Parathyroid adenoma (tissue), 2 donors: ENCODE measurements around the gene KRIT1.

Experiments used
- H2AFZ ChIP-seq: fragments of 300-600 bp; sonication (generic); one replicate; pipeline ENCODE4 v1.7.0; 2017; ENCODE audit warnings: antibody characterized with exemption, mild to moderate bottlenecking
- H3K27ac ChIP-seq: fragments of 300-600 bp; sonication (generic); one replicate; pipeline ENCODE4 v1.7.0; 2017
- H3K27me3 ChIP-seq: fragments of 300-600 bp; sonication (generic); one replicate; pipeline ENCODE4 v1.7.0; 2017; ENCODE audit warnings: low read length; ENCODE audit not compliant: control insufficient read depth, insufficient read depth
- H3K36me3 ChIP-seq: fragments of 300-600 bp; sonication (generic); one replicate; pipeline ENCODE4 v1.7.0; 2017; ENCODE audit warnings: low read length; ENCODE audit not compliant: control insufficient read depth, insufficient read depth
- H3K4me1 ChIP-seq: fragments of 300-600 bp; sonication (generic); one replicate; pipeline ENCODE4 v1.7.0; 2017; ENCODE audit warnings: control low read depth
- H3K4me2 ChIP-seq: fragments of 300-600 bp; sonication (generic); one replicate; pipeline ENCODE4 v1.7.0; 2017; ENCODE audit warnings: low read length
- H3K4me3 ChIP-seq: fragments of 300-600 bp; sonication (generic); one replicate; pipeline ENCODE4 v1.7.0; 2017; ENCODE audit warnings: low read depth, low read length
- H3K79me2 ChIP-seq: fragments of 300-600 bp; sonication (generic); one replicate; pipeline ENCODE4 v1.7.0; 2017; ENCODE audit warnings: control low read depth
- H3K9ac ChIP-seq: fragments of 300-600 bp; sonication (generic); one replicate; pipeline ENCODE4 v1.7.0; 2017; ENCODE audit warnings: mild to moderate bottlenecking
- H3K9me3 ChIP-seq: fragments of 300-600 bp; sonication (generic); one replicate; pipeline ENCODE4 v1.7.0; 2017; ENCODE audit warnings: low read length; ENCODE audit not compliant: control insufficient read depth
- CTCF ChIP-seq: fragments of 300-600 bp; sonication (generic); IDR thresholded peaks from one replicate; pipeline ENCODE4 v1.7.0; 2017; ENCODE audit warnings: antibody characterized with exemption, mild to moderate bottlenecking
- donor health status: primary hyperparathyroidism.

The KRIT1 gene

GRCh38 chr7:92289321-92289720 lies 43.6 kb upstream of the KRIT1 start:
- no peaks in the 10 kb centered on the region for H3K27me3 ChIP-seq
- H3K27ac ChIP-seq: no peak overlapping the region
- no peak overlapping the region for H3K9ac ChIP-seq
- no peaks in the 10 kb centered on the region for H3K4me1 ChIP-seq
- peaks cover 27% of the 10 kb centered on the region for H3K79me2 ChIP-seq
- H3K4me3 ChIP-seq: no peak overlapping the region
- H3K36me3 ChIP-seq: no peaks in the 10 kb centered on the region
- no peak overlapping the region for H3K4me2 ChIP-seq
- no peaks in the 10 kb centered on the region for H3K9me3 ChIP-seq
- no peak overlapping the region for H2AFZ ChIP-seq
- no peak for TF ChIP-seq CTCF

- H3K27ac ChIP-seq: no peak overlapping the region
- no peak overlapping the region for H3K4me2 ChIP-seq
- H3K9me3 ChIP-seq: no peaks in the 10 kb centered on the region
- no peaks in the 10 kb centered on the region for H3K27me3 ChIP-seq
- no peaks in the 10 kb centered on the region for H3K36me3 ChIP-seq
- no peak for TF ChIP-seq CTCF
- H3K4me3 ChIP-seq: no peak overlapping the region
- no peak overlapping the region for H3K9ac ChIP-seq
- H3K4me1 ChIP-seq: no peaks in the 10 kb centered on the region
- H2AFZ ChIP-seq: no peak overlapping the region
- peaks cover 24% of the 10 kb centered on the region for H3K79me2 ChIP-seq
Measured at GRCh38 chr7:92282930-92283329, 37.2 kb upstream of the KRIT1 start.

GRCh38 chr7:92282221-92282814 lies 36.6 kb upstream of the KRIT1 start:
- Histone ChIP-seq H3K27ac (no peak overlapping the region), H3K4me1 (no peaks in the 10 kb centered on the region), H3K9ac (no peak overlapping the region), H3K4me2 (no peak overlapping the region), H3K27me3 (no peaks in the 10 kb centered on the region), H3K9me3 (no peaks in the 10 kb centered on the region), H3K36me3 (no peaks in the 10 kb centered on the region), H3K79me2 (peaks cover 26% of the 10 kb centered on the region), H2AFZ (no peak overlapping the region), H3K4me3 (no peak overlapping the region)
- TF ChIP-seq CTCF: no peak

GRCh38 chr7:92281031-92281430 lies 35.3 kb upstream of the KRIT1 start:
- Histone ChIP-seq H3K4me2 (no peak overlapping the region), H3K9ac (no peak overlapping the region), H3K4me3 (no peak overlapping the region), H3K27me3 (no peaks in the 10 kb centered on the region), H3K27ac (no peak overlapping the region), H3K79me2 (peaks cover 21% of the 10 kb centered on the region), H3K9me3 (no peaks in the 10 kb centered on the region), H3K36me3 (no peaks in the 10 kb centered on the region), H2AFZ (no peak overlapping the region), H3K4me1 (no peaks in the 10 kb centered on the region)
- TF ChIP-seq CTCF: no peak

- no peaks in the 10 kb centered on the region for H3K9me3 ChIP-seq
- H3K4me2 ChIP-seq: no peak overlapping the region
- TF ChIP-seq CTCF: no peak
- no peak overlapping the region for H3K27ac ChIP-seq
- no peak overlapping the region for H3K9ac ChIP-seq
- H3K4me3 ChIP-seq: no peak overlapping the region
- H3K36me3 ChIP-seq: no peaks in the 10 kb centered on the region
- H3K4me1 ChIP-seq: no peaks in the 10 kb centered on the region
- H2AFZ ChIP-seq: no peak overlapping the region
- peaks cover 10% of the 10 kb centered on the region for H3K79me2 ChIP-seq
- no peaks in the 10 kb centered on the region for H3K27me3 ChIP-seq
Measured at GRCh38 chr7:92279396-92280031, 33.8 kb upstream of the KRIT1 start.
